H9 (cell line): ENCODE results near the gene NSL1. TPM values are rescaled to one million over a fixed set of nuclear protein-coding genes. Genes with fewer than 3 reads are reported as not detected.

Experiments
- DNase-seq: peaks from one replicate; pipeline ENCODE4 v3.0.0-alpha.2; 2017
- H2AFZ ChIP-seq: one replicate; pipeline ENCODE4 v1.6.1; 2013; ENCODE audit warnings: mild to moderate bottlenecking, low read length, control low read depth, moderate library complexity
- H2AK5ac ChIP-seq: 2 replicates; pipeline ENCODE4 v1.6.1; 2013; ENCODE audit warnings: low read length, control low read depth, mixed read lengths; ENCODE audit not compliant: insufficient read length
- H2BK120ac ChIP-seq: one replicate; pipeline ENCODE4 v1.6.1; 2013; ENCODE audit warnings: low read depth, mild to moderate bottlenecking, low read length, control low read depth, inconsistent platforms; ENCODE audit not compliant: poor library complexity, severe bottlenecking
- H2BK12ac ChIP-seq: 2 replicates; pipeline ENCODE4 v1.6.1; 2013; ENCODE audit warnings: low read length, control low read depth, mixed read lengths, low read depth; ENCODE audit not compliant: insufficient read length
- H2BK15ac ChIP-seq: 2 replicates; pipeline ENCODE4 v1.6.1; 2013; ENCODE audit warnings: low read depth, low read length, control low read depth
- H2BK20ac ChIP-seq: one replicate; pipeline ENCODE4 v1.6.1; 2013; ENCODE audit warnings: low read depth, mild to moderate bottlenecking, low read length, control low read depth, inconsistent platforms; ENCODE audit not compliant: poor library complexity, severe bottlenecking
- H2BK5ac ChIP-seq: 2 replicates; pipeline ENCODE4 v1.6.1; 2013; ENCODE audit warnings: low read length, control low read depth, mixed read lengths; ENCODE audit not compliant: insufficient read length
- H3K14ac ChIP-seq: 2 replicates; pipeline ENCODE4 v1.6.1; 2013; ENCODE audit warnings: low read length, control low read depth; ENCODE audit not compliant: insufficient read depth
- H3K18ac ChIP-seq: 2 replicates; pipeline ENCODE4 v1.6.1; 2013; ENCODE audit warnings: low read depth, mild to moderate bottlenecking, mixed read lengths, low read length, control low read depth; ENCODE audit not compliant: insufficient read length
- H3K23ac ChIP-seq: 2 replicates; pipeline ENCODE4 v1.6.1; 2013; ENCODE audit warnings: low read length, control low read depth, mixed read lengths, low read depth; ENCODE audit not compliant: insufficient read length
- H3K23me2 ChIP-seq: 2 replicates; pipeline ENCODE4 v1.6.1; 2013; ENCODE audit warnings: low read depth, mild to moderate bottlenecking, mixed read lengths, low read length, control low read depth; ENCODE audit not compliant: insufficient read length, poor library complexity, severe bottlenecking
- H3K27ac ChIP-seq: 2 replicates; pipeline ENCODE4 v1.5.1; 2013; ENCODE audit warnings: low read length, control low read depth, mixed read lengths, low read depth; ENCODE audit not compliant: insufficient read length
- H3K27me3 ChIP-seq: 2 replicates; pipeline ENCODE4 v1.6.1; 2013; ENCODE audit warnings: low read length, control low read depth, inconsistent platforms; ENCODE audit not compliant: insufficient read depth
- H3K4ac ChIP-seq: 2 replicates; pipeline ENCODE4 v1.6.1; 2013; ENCODE audit warnings: low read depth, mild to moderate bottlenecking, control low read depth, inconsistent platforms, low read length, moderate library complexity
- H3K4me1 ChIP-seq: 2 replicates; pipeline ENCODE4 v1.6.1; 2013; ENCODE audit warnings: low read length, control low read depth, inconsistent platforms; ENCODE audit not compliant: insufficient read depth
- H3K4me2 ChIP-seq: 2 replicates; pipeline ENCODE4 v1.6.1; 2013; ENCODE audit warnings: low read length, control low read depth, mixed read lengths; ENCODE audit not compliant: insufficient read length, insufficient read depth
- H3K56ac ChIP-seq: 2 replicates; pipeline ENCODE4 v1.6.1; 2013; ENCODE audit warnings: low read depth, mild to moderate bottlenecking, mixed read lengths, low read length, control low read depth; ENCODE audit not compliant: insufficient read length
- H3K79me1 ChIP-seq: 2 replicates; pipeline ENCODE4 v1.6.1; 2013; ENCODE audit warnings: low read depth, mild to moderate bottlenecking, moderate library complexity, low read length, control low read depth, inconsistent platforms; ENCODE audit not compliant: insufficient read depth, poor library complexity, severe bottlenecking
- H3K79me2 ChIP-seq: 2 replicates; pipeline ENCODE4 v1.6.1; 2013; ENCODE audit warnings: low read length, control low read depth, inconsistent platforms; ENCODE audit not compliant: insufficient read depth
- H3K9ac ChIP-seq: 2 replicates; pipeline ENCODE4 v1.6.1; 2013; ENCODE audit warnings: low read length, control low read depth, mixed read lengths; ENCODE audit not compliant: insufficient read length; ENCODE audit errors: extremely low read depth
- H3K9me3 ChIP-seq: one replicate; pipeline ENCODE4 v1.6.1; 2013; ENCODE audit warnings: low read depth, low read length, inconsistent platforms; ENCODE audit not compliant: control insufficient read depth
- H3T11ph ChIP-seq: one replicate; pipeline ENCODE4 v1.6.1; 2013; ENCODE audit warnings: mild to moderate bottlenecking, low read length, control low read depth, inconsistent platforms
- H4K20me1 ChIP-seq: one replicate; pipeline ENCODE4 v1.6.1; 2013; ENCODE audit not compliant: control insufficient read depth, insufficient read length, insufficient read depth
- H4K5ac ChIP-seq: 2 replicates; pipeline ENCODE4 v1.6.1; 2013; ENCODE audit warnings: low read depth, mild to moderate bottlenecking, mixed read lengths, low read length, control low read depth; ENCODE audit not compliant: insufficient read length
- H4K8ac ChIP-seq: replicated peaks from 2 replicates; pipeline ENCODE4 v1.6.1; 2013; ENCODE audit warnings: low read length, control low read depth, mixed read lengths, low read depth; ENCODE audit not compliant: insufficient read length
- H4K91ac ChIP-seq: 2 replicates; pipeline ENCODE4 v1.6.1; 2013; ENCODE audit warnings: low read depth, mild to moderate bottlenecking, moderate library complexity, mixed read lengths, low read length, control low read depth; ENCODE audit not compliant: insufficient read length
- H3K27ac Mint-ChIP-seq, 3 experiments: 2 replicates in 2 of 3; 3 replicates in 1 of 3; pipeline ENCODE4 v1.8.0; 2020 to 2021; ENCODE audit warnings: mixed read lengths in 3 of 3, mild to moderate bottlenecking in 1 of 3, moderate library complexity in 1 of 3
- H3K27me3 Mint-ChIP-seq: 2 replicates; pipeline ENCODE4 v1.8.0; 2021; ENCODE audit warnings: low read depth, mild to moderate bottlenecking, moderate library complexity, mixed read lengths
- H3K36me3 Mint-ChIP-seq, 3 experiments: 2 replicates in 2 of 3; 3 replicates in 1 of 3; pipeline ENCODE4 v1.8.0; 2020 to 2021; ENCODE audit warnings: low read depth in 3 of 3, mixed read lengths in 3 of 3; ENCODE audit not compliant: insufficient read depth in 1 of 3
- H3K4me1 Mint-ChIP-seq, 2 experiments: 2 replicates each; pipeline ENCODE4 v1.8.0; 2020; ENCODE audit warnings: mixed read lengths in 2 of 2
- H3K4me3 Mint-ChIP-seq, 2 experiments: 2 replicates in 1 of 2; 3 replicates in 1 of 2; pipeline ENCODE4 v1.8.0; 2020 to 2021; ENCODE audit warnings: mild to moderate bottlenecking in 2 of 2, mixed read lengths in 2 of 2, moderate library complexity in 1 of 2
- H3K9me3 Mint-ChIP-seq, 2 experiments: 2 replicates in 1 of 2; 3 replicates in 1 of 2; pipeline ENCODE4 v1.8.0; 2020; ENCODE audit warnings: mild to moderate bottlenecking in 2 of 2, mixed read lengths in 2 of 2, moderate library complexity in 1 of 2
- WGBS: extraction: QIAGEN DNeasy Blood & Tissue Kit; methylation state at CpG from one replicate; pipeline ENCODE4 v1.1.7; 2013; ENCODE audit warnings: missing lambda C conversion rate, low lambda C conversion rate, mixed read lengths; ENCODE audit not compliant: insufficient read length; ENCODE audit errors: extremely low coverage; 5-methylcytosine and 5-hydroxymethylcytosine counted together
- total RNA-seq: library from RNA; stranded (reverse); gene quantifications from 2 replicates; pipeline ENCODE4 v1.2.1, GENCODE V29; 2021
- TF ChIP-seq, protein P1 (sequence below): fragments of 200-600 bp; sonication (generic); conservative IDR thresholded peaks from 3 replicates; pipeline ENCODE4 v1.8.0; 2021; ENCODE audit warnings: antibody characterized with exemption, mild to moderate bottlenecking

NSL1 gene
- total RNA-seq, 1 experiment from 2014 or later, result 49.3 TPM

DNA sequence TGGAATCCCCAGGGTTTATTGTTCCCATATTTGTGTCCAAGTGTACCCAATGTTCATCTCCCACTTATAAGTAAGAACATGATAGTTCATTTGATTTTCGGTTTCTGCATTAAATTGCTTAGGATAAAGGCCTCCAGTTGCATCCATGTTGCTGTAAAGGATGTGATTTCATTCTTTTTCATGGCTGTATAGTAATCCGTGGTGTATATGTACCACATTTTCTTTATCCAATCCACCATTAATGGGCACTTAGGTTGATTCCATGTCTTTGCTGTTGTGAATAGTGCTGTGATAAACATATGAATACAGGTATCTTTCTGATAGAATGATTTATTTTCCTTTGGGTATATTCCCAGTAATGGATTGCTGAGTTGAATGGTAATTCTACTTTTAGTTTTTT, 71.9 kb downstream of the NSL1 start:
- H3K27ac ChIP-seq, result no peak overlapping the region
- no peak overlapping the region for H2BK20ac ChIP-seq
- no peak overlapping the region for H3K4me3 Mint-ChIP-seq
- H2AK5ac ChIP-seq, result no peak overlapping the region
- no peak overlapping the region for H3K4ac ChIP-seq
- TF ChIP-seq, protein P1, sequence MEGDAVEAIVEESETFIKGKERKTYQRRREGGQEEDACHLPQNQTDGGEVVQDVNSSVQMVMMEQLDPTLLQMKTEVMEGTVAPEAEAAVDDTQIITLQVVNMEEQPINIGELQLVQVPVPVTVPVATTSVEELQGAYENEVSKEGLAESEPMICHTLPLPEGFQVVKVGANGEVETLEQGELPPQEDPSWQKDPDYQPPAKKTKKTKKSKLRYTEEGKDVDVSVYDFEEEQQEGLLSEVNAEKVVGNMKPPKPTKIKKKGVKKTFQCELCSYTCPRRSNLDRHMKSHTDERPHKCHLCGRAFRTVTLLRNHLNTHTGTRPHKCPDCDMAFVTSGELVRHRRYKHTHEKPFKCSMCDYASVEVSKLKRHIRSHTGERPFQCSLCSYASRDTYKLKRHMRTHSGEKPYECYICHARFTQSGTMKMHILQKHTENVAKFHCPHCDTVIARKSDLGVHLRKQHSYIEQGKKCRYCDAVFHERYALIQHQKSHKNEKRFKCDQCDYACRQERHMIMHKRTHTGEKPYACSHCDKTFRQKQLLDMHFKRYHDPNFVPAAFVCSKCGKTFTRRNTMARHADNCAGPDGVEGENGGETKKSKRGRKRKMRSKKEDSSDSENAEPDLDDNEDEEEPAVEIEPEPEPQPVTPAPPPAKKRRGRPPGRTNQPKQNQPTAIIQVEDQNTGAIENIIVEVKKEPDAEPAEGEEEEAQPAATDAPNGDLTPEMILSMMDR, result no peak
- H3K9me3 Mint-ChIP-seq, result peaks cover 9 to 14% of the 10 kb centered on the region in 2 experiments
- H3K9ac ChIP-seq, result no peak overlapping the region
- no peak overlapping the region for H3K56ac ChIP-seq
- no peaks in the 10 kb centered on the region for H3K4me1 Mint-ChIP-seq
- H2BK5ac ChIP-seq, result no peak overlapping the region
- no peak for DNase-seq
- H3K27ac Mint-ChIP-seq, result no peak overlapping the region
- H3K4me2 ChIP-seq, result no peak overlapping the region
- no peak overlapping the region for H4K8ac ChIP-seq
- no peaks in the 10 kb centered on the region for H3K79me1 ChIP-seq
- H3K27me3 Mint-ChIP-seq, result peaks cover 4% of the 10 kb centered on the region
- H3K23me2 ChIP-seq, result no peaks in the 10 kb centered on the region
- H3K14ac ChIP-seq, result no peak overlapping the region
- no peaks in the 10 kb centered on the region for H4K20me1 ChIP-seq
- no peak overlapping the region for H2BK12ac ChIP-seq
- no peaks in the 10 kb centered on the region for H3K79me2 ChIP-seq
- no peaks in the 10 kb centered on the region for H3K4me1 ChIP-seq
- H3K9me3 ChIP-seq, result no peaks in the 10 kb centered on the region
- H3K36me3 Mint-ChIP-seq, result peaks cover 12 to 14% (median 13%) of the 10 kb centered on the region in 3 experiments
- H2BK120ac ChIP-seq, result no peak overlapping the region
- H3K27me3 ChIP-seq, result no peaks in the 10 kb centered on the region
- H3K23ac ChIP-seq, result no peak overlapping the region
- no peak overlapping the region for H4K5ac ChIP-seq
- H3T11ph ChIP-seq, result no peak overlapping the region
- no peak overlapping the region for H3K18ac ChIP-seq
- no peak overlapping the region for H2AFZ ChIP-seq
- no peak overlapping the region for H2BK15ac ChIP-seq
- H4K91ac ChIP-seq, result no peak overlapping the region
- no CpG with 5 or more reads among the region's 2 CpGs for WGBS
